ENCODE data around the gene STK35.
A peak's percentile ranks its signal among the peaks of the same experiment; 100 is the strongest.

DNA sequence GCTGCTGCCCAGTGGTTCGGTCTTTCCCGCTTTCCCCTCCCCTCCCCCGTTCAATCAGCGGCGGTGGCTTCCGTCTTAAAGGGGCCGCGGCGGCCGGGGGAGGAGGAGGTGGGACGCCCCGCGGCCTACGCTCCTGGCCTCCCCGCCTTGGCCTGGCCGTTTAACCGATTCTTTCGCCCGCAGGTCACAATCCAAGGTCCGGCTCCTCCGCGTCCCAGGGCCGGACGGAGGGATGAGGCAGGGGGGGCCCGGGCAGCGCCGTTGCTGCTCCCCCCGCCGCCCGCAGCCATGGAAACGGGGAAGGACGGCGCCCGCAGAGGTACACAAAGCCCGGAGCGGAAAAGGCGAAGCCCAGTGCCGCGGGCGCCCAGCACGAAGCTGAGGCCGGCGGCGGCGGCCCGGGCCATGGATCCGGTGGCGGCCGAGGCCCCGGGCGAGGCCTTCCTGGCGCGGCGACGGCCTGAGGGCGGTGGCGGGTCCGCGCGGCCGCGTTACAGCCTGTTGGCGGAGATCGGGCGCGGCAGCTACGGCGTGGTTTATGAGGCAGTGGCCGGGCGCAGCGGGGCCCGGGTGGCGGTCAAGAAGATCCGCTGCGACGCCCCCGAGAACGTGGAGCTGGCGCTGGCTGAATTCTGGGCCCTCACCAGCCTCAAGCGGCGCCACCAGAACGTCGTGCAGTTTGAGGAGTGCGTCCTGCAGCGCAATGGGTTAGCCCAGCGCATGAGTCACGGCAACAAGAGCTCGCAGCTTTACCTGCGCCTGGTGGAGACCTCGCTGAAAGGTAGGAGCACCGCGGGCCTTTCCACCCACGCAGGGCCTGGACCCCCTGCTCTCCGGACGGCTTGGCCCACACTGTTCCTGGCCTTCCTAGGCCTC is 1.2 kb downstream of the STK35 start:
- TF ChIP-seq POLR2AphosphoS5 (IDR thresholded peaks at IDR 0.05), result peak; percentile 77 to 95 (median 90)
- TF ChIP-seq, protein P1, sequence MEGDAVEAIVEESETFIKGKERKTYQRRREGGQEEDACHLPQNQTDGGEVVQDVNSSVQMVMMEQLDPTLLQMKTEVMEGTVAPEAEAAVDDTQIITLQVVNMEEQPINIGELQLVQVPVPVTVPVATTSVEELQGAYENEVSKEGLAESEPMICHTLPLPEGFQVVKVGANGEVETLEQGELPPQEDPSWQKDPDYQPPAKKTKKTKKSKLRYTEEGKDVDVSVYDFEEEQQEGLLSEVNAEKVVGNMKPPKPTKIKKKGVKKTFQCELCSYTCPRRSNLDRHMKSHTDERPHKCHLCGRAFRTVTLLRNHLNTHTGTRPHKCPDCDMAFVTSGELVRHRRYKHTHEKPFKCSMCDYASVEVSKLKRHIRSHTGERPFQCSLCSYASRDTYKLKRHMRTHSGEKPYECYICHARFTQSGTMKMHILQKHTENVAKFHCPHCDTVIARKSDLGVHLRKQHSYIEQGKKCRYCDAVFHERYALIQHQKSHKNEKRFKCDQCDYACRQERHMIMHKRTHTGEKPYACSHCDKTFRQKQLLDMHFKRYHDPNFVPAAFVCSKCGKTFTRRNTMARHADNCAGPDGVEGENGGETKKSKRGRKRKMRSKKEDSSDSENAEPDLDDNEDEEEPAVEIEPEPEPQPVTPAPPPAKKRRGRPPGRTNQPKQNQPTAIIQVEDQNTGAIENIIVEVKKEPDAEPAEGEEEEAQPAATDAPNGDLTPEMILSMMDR (IDR thresholded peaks at IDR 0.05), result no peak
- TF ChIP-seq POLR2A (IDR thresholded peaks at IDR 0.05), result peak; percentile 77
- peak in 1 of 4 donors; percentile 29 for TF ChIP-seq EP300 (IDR thresholded peaks at IDR 0.05)
